ENCODE results near the gene ALDH4A1. TPM values are rescaled to one million over a fixed set of nuclear protein-coding genes. Genes with fewer than 3 reads are reported as not detected.

Gene ALDH4A1
- total RNA-seq, 2 donors from 2014 or later: 4.7 to 15.5 TPM

- H3K4me1 ChIP-seq: peaks cover 7% of the 10 kb centered on the region
- peak overlapping the region in 2 of 4 donors; percentile 36 to 63 for H3K27ac ChIP-seq
- no peak overlapping the region for H3K4me3 ChIP-seq
- H3K9me3 ChIP-seq: no peaks in the 10 kb centered on the region
- ATAC-seq (no peak), DNase-seq (no peak)
- intact Hi-C loops (cut with DNase I): loop anchor here (10.0 kb wide), 1 partner anchor 92 kb away; no protein-coding TSS in a partner anchor
- TF ChIP-seq CTCF (IDR thresholded peaks at IDR 0.05) (no peak), POLR2A (IDR thresholded peaks at IDR 0.05) (no peak)
- no peaks in the 10 kb centered on the region for H3K27me3 ChIP-seq
- peaks cover 10 to 40% of the 10 kb centered on the region in 2 donors for H3K36me3 ChIP-seq (replicated peaks in 1 of 2; ENCODE audit: insufficient read depth in 1 of 2, low read depth in 2 of 2)
- WGBS, 2 donors: 74 to 92% methylated on average over 3 of the region's 3 CpGs
These were observed 10.2 kb upstream of the ALDH4A1 start for GRCh38 chr1:18912550-18912949.

GRCh38 chr1:18908911-18909771 lies 6.8 kb upstream of the ALDH4A1 start:
- intact Hi-C loops (cut with DNase I): loop anchor here (5.0 to 10.0 kb wide), 2 partner anchors 46 to 183 kb away; partner anchors contain the start of gene IFFO2
- H3K27me3 ChIP-seq: no peaks in the 10 kb centered on the region
- H3K4me3 ChIP-seq: no peak overlapping the region
- no peaks in the 10 kb centered on the region for H3K9me3 ChIP-seq
- peaks cover 8 to 27% of the 10 kb centered on the region in 2 donors for H3K36me3 ChIP-seq (replicated peaks in 1 of 2; ENCODE audit: insufficient read depth in 1 of 2, low read depth in 2 of 2)
- TF ChIP-seq CTCF (IDR thresholded peaks at IDR 0.05) (no peak), POLR2A (IDR thresholded peaks at IDR 0.05) (no peak)
- peaks cover 16% of the 10 kb centered on the region for H3K4me1 ChIP-seq
- no peak for ATAC-seq
- no peak overlapping the region for H3K27ac ChIP-seq
- DNase-seq: no peak
- 75 to 77% methylated on average over 15 to 17 of the region's 17 CpGs for WGBS, 2 donors

GRCh38 chr1:18907917-18908845 lies 5.8 kb upstream of the ALDH4A1 start:
- intact Hi-C loops (cut with DNase I): loop anchor here (5.0 to 10.0 kb wide), 2 partner anchors 47 to 184 kb away; partner anchors contain the start of gene IFFO2
- H3K4me1 ChIP-seq: peaks cover 19% of the 10 kb centered on the region
- ATAC-seq (no peak), DNase-seq (no peak)
- H3K27me3 ChIP-seq: no peaks in the 10 kb centered on the region
- no peak for TF ChIP-seq POLR2A (IDR thresholded peaks at IDR 0.05)
- TF ChIP-seq CTCF (IDR thresholded peaks at IDR 0.05): no peak
- H3K36me3 ChIP-seq (replicated peaks in 1 of 2; ENCODE audit: insufficient read depth in 1 of 2, low read depth in 2 of 2): peaks cover 8 to 26% of the 10 kb centered on the region in 2 donors
- peak overlapping the region in 3 of 4 donors; percentile 24 to 55 (median 30) for H3K27ac ChIP-seq
- WGBS, 2 donors: 60 to 75% methylated on average over 21 to 22 of the region's 22 CpGs
- H3K9me3 ChIP-seq: no peaks in the 10 kb centered on the region
- H3K4me3 ChIP-seq: no peak overlapping the region

- Histone ChIP-seq H3K27ac (peak overlapping the region in 3 of 4 donors; percentile 24 to 55 (median 30)), H3K9me3 (no peaks in the 10 kb centered on the region), H3K4me1 (peaks cover 22% of the 10 kb centered on the region), H3K4me3 (no peak overlapping the region), H3K27me3 (no peaks in the 10 kb centered on the region), H3K36me3 (replicated peaks in 1 of 2; ENCODE audit: insufficient read depth in 1 of 2, low read depth in 2 of 2) (peaks cover 8 to 26% of the 10 kb centered on the region in 2 donors)
- ATAC-seq (no peak), DNase-seq (peak; percentile 59 to 65 (median 64))
- TF ChIP-seq CTCF (IDR thresholded peaks at IDR 0.05) (peak; percentile 59 to 88 (median 82)), POLR2A (IDR thresholded peaks at IDR 0.05) (no peak)
- WGBS, 2 donors: 41 to 63% methylated on average over 4 to 16 of the region's 16 CpGs
- intact Hi-C loops (cut with DNase I): loop anchor here (5.0 to 10.0 kb wide), 2 partner anchors 48 to 185 kb away; partner anchors contain the start of gene IFFO2
These were observed 4.9 kb upstream of the ALDH4A1 start for GRCh38 chr1:18907021-18907916.
